ENCODE results near the gene R3HDML.

R3HDML gene

GRCh38 chr20:44367746-44368145 is 30.9 kb downstream of the R3HDML start:
- Histone ChIP-seq H3K4me3 (ENCODE audit: low read length) (no peak overlapping the region), H3K27me3 (ENCODE audit: control insufficient read depth, insufficient read depth, low read length) (peaks cover 4% of the 10 kb centered on the region), H3K4me1 (ENCODE audit: control insufficient read depth, insufficient read depth, low read length) (no peaks in the 10 kb centered on the region), H3K4me2 (ENCODE audit: low read length) (no peak overlapping the region), H3K9ac (ENCODE audit: low read depth, low read length) (no peak overlapping the region), H3K36me3 (ENCODE audit: insufficient read depth, low read length) (no peaks in the 10 kb centered on the region), H3K9me3 (replicated peaks; ENCODE audit: low read length) (no peaks in the 10 kb centered on the region)

GRCh38 chr20:44370639-44371218 is 33.9 kb downstream of the R3HDML start:
- Histone ChIP-seq H3K4me2 (ENCODE audit: low read length) (no peak overlapping the region), H3K27me3 (ENCODE audit: control insufficient read depth, insufficient read depth, low read length) (peaks cover 23% of the 10 kb centered on the region), H3K9ac (ENCODE audit: low read depth, low read length) (no peak overlapping the region), H3K4me3 (ENCODE audit: low read length) (no peak overlapping the region), H3K4me1 (ENCODE audit: control insufficient read depth, insufficient read depth, low read length) (no peaks in the 10 kb centered on the region), H3K9me3 (replicated peaks; ENCODE audit: low read length) (no peaks in the 10 kb centered on the region), H3K36me3 (ENCODE audit: insufficient read depth, low read length) (no peaks in the 10 kb centered on the region)

- Histone ChIP-seq H3K9ac (ENCODE audit: low read depth, low read length) (no peak overlapping the region), H3K4me3 (ENCODE audit: low read length) (no peak overlapping the region), H3K4me1 (ENCODE audit: control insufficient read depth, insufficient read depth, low read length) (no peaks in the 10 kb centered on the region), H3K36me3 (ENCODE audit: insufficient read depth, low read length) (no peaks in the 10 kb centered on the region), H3K27me3 (ENCODE audit: control insufficient read depth, insufficient read depth, low read length) (peaks cover 23% of the 10 kb centered on the region), H3K9me3 (replicated peaks; ENCODE audit: low read length) (no peaks in the 10 kb centered on the region), H3K4me2 (ENCODE audit: low read length) (no peak overlapping the region)
These were observed 45.8 kb downstream of the R3HDML start for GRCh38 chr20:44382641-44383040.

- no peak overlapping the region for H3K9ac ChIP-seq (ENCODE audit: low read depth, low read length)
- no peaks in the 10 kb centered on the region for H3K9me3 ChIP-seq (replicated peaks; ENCODE audit: low read length)
- H3K4me3 ChIP-seq (ENCODE audit: low read length) = no peak overlapping the region
- H3K27me3 ChIP-seq (ENCODE audit: control insufficient read depth, insufficient read depth, low read length) = peaks cover 22% of the 10 kb centered on the region
- no peak overlapping the region for H3K4me2 ChIP-seq (ENCODE audit: low read length)
- H3K36me3 ChIP-seq (ENCODE audit: insufficient read depth, low read length) = no peaks in the 10 kb centered on the region
- H3K4me1 ChIP-seq (ENCODE audit: control insufficient read depth, insufficient read depth, low read length) = peaks cover 3% of the 10 kb centered on the region
These were observed 47.7 kb downstream of the R3HDML start for GRCh38 chr20:44384423-44385027.

- no peak overlapping the region for H3K4me3 ChIP-seq (ENCODE audit: low read length)
- peaks cover 44% of the 10 kb centered on the region for H3K27me3 ChIP-seq (ENCODE audit: control insufficient read depth, insufficient read depth, low read length)
- H3K9me3 ChIP-seq (replicated peaks; ENCODE audit: low read length) = no peaks in the 10 kb centered on the region
- peak overlapping the region; percentile 59 for H3K4me2 ChIP-seq (ENCODE audit: low read length)
- H3K36me3 ChIP-seq (ENCODE audit: insufficient read depth, low read length) = no peaks in the 10 kb centered on the region
- no peak overlapping the region for H3K9ac ChIP-seq (ENCODE audit: low read depth, low read length)
- peaks cover 3% of the 10 kb centered on the region for H3K4me1 ChIP-seq (ENCODE audit: control insufficient read depth, insufficient read depth, low read length)
These were observed 51.7 kb downstream of the R3HDML start for GRCh38 chr20:44388466-44389023.

GRCh38 chr20:44389871-44390270 is 53.0 kb downstream of the R3HDML start:
- Histone ChIP-seq H3K4me2 (ENCODE audit: low read length) (no peak overlapping the region), H3K4me1 (ENCODE audit: control insufficient read depth, insufficient read depth, low read length) (peaks cover 3% of the 10 kb centered on the region), H3K36me3 (ENCODE audit: insufficient read depth, low read length) (no peaks in the 10 kb centered on the region), H3K9me3 (replicated peaks; ENCODE audit: low read length) (no peaks in the 10 kb centered on the region), H3K27me3 (ENCODE audit: control insufficient read depth, insufficient read depth, low read length) (peaks cover 44% of the 10 kb centered on the region), H3K9ac (ENCODE audit: low read depth, low read length) (no peak overlapping the region), H3K4me3 (ENCODE audit: low read length) (no peak overlapping the region)

- H3K4me1 ChIP-seq (ENCODE audit: control insufficient read depth, insufficient read depth, low read length) = peaks cover 3% of the 10 kb centered on the region
- no peak overlapping the region for H3K9ac ChIP-seq (ENCODE audit: low read depth, low read length)
- no peaks in the 10 kb centered on the region for H3K9me3 ChIP-seq (replicated peaks; ENCODE audit: low read length)
- H3K27me3 ChIP-seq (ENCODE audit: control insufficient read depth, insufficient read depth, low read length) = peaks cover 47% of the 10 kb centered on the region
- no peaks in the 10 kb centered on the region for H3K36me3 ChIP-seq (ENCODE audit: insufficient read depth, low read length)
- no peak overlapping the region for H3K4me3 ChIP-seq (ENCODE audit: low read length)
- H3K4me2 ChIP-seq (ENCODE audit: low read length) = no peak overlapping the region
These were observed 53.4 kb downstream of the R3HDML start for GRCh38 chr20:44390280-44390679.

- Histone ChIP-seq H3K9ac (ENCODE audit: low read depth, low read length) (no peak overlapping the region), H3K9me3 (replicated peaks; ENCODE audit: low read length) (no peaks in the 10 kb centered on the region), H3K4me2 (ENCODE audit: low read length) (no peak overlapping the region), H3K4me3 (ENCODE audit: low read length) (no peak overlapping the region), H3K36me3 (ENCODE audit: insufficient read depth, low read length) (no peaks in the 10 kb centered on the region), H3K4me1 (ENCODE audit: control insufficient read depth, insufficient read depth, low read length) (peaks cover 3% of the 10 kb centered on the region), H3K27me3 (ENCODE audit: control insufficient read depth, insufficient read depth, low read length) (peaks cover 66% of the 10 kb centered on the region)
These were observed 55.4 kb downstream of the R3HDML start for GRCh38 chr20:44392088-44392775.

- Histone ChIP-seq H3K4me3 (ENCODE audit: low read length) (no peak overlapping the region), H3K4me1 (ENCODE audit: control insufficient read depth, insufficient read depth, low read length) (peaks cover 3% of the 10 kb centered on the region), H3K9ac (ENCODE audit: low read depth, low read length) (no peak overlapping the region)
These were observed 56.1 kb downstream of the R3HDML start for GRCh38 chr20:44392776-44393607.

GRCh38 chr20:44393608-44394451 is 57.0 kb downstream of the R3HDML start:
- Histone ChIP-seq H3K9me3 (replicated peaks; ENCODE audit: low read length) (no peaks in the 10 kb centered on the region), H3K4me3 (ENCODE audit: low read length) (no peak overlapping the region), H3K4me2 (ENCODE audit: low read length) (no peak overlapping the region), H3K36me3 (ENCODE audit: insufficient read depth, low read length) (no peaks in the 10 kb centered on the region), H3K4me1 (ENCODE audit: control insufficient read depth, insufficient read depth, low read length) (no peaks in the 10 kb centered on the region), H3K27me3 (ENCODE audit: control insufficient read depth, insufficient read depth, low read length) (peaks cover 71% of the 10 kb centered on the region), H3K9ac (ENCODE audit: low read depth, low read length) (no peak overlapping the region)

More at GRCh38 chr20:44392776-44393607, 56.1 kb downstream of the R3HDML start:
- Histone ChIP-seq H3K27me3 (ENCODE audit: control insufficient read depth, insufficient read depth, low read length) (peaks cover 69% of the 10 kb centered on the region), H3K9me3 (replicated peaks; ENCODE audit: low read length) (no peaks in the 10 kb centered on the region), H3K4me2 (ENCODE audit: low read length) (no peak overlapping the region), H3K36me3 (ENCODE audit: insufficient read depth, low read length) (no peaks in the 10 kb centered on the region)

GRCh38 chr20:44394452-44394701 is 57.5 kb downstream of the R3HDML start:
- no peak overlapping the region for H3K4me3 ChIP-seq (ENCODE audit: low read length)
- H3K9me3 ChIP-seq (replicated peaks; ENCODE audit: low read length) = no peaks in the 10 kb centered on the region
- H3K36me3 ChIP-seq (ENCODE audit: insufficient read depth, low read length) = no peaks in the 10 kb centered on the region
- H3K4me2 ChIP-seq (ENCODE audit: low read length) = no peak overlapping the region
- H3K27me3 ChIP-seq (ENCODE audit: control insufficient read depth, insufficient read depth, low read length) = peaks cover 71% of the 10 kb centered on the region
- no peak overlapping the region for H3K9ac ChIP-seq (ENCODE audit: low read depth, low read length)
- H3K4me1 ChIP-seq (ENCODE audit: control insufficient read depth, insufficient read depth, low read length) = no peaks in the 10 kb centered on the region
